Effector memory CD8-positive, alpha-beta T cell (primary cell): Measurements from ENCODE around the gene HOXB3.

Experiments used
- ATAC-seq: fragments of 150-1000 bp; cut with Tn5 transposase; replicated peaks from 2 replicates; pipeline ENCODE4 v1.10.0; 2021; ENCODE audit warnings: mild to moderate bottlenecking, moderate library complexity
- DNase-seq, 3 experiments: peaks; one replicate each; pipeline ENCODE4 v3.0.0; 2021
- H3K27ac Mint-ChIP-seq, 2 donors: one replicate each; pipeline ENCODE4 v1.8.0; 2022; ENCODE audit warnings: mild to moderate bottlenecking in 2 of 2, mixed read lengths in 2 of 2, moderate library complexity in 2 of 2
- H3K27me3 Mint-ChIP-seq, 2 donors: one replicate each; pipeline ENCODE4 v1.8.0; 2022; ENCODE audit warnings: mixed read lengths in 2 of 2
- H3K36me3 Mint-ChIP-seq: one replicate; pipeline ENCODE4 v1.8.0; 2022; ENCODE audit warnings: mild to moderate bottlenecking, moderate library complexity, mixed read lengths; ENCODE audit not compliant: insufficient read depth
- H3K4me1 Mint-ChIP-seq, 2 donors: one replicate each; pipeline ENCODE4 v1.8.0; 2022; ENCODE audit warnings: low read depth in 2 of 2, mixed read lengths in 2 of 2
- H3K4me3 Mint-ChIP-seq, 2 donors: one replicate each; pipeline ENCODE4 v1.8.0; 2022; ENCODE audit warnings: mild to moderate bottlenecking in 2 of 2, mixed read lengths in 2 of 2, moderate library complexity in 2 of 2
- H3K9me3 Mint-ChIP-seq, 2 donors: one replicate each; pipeline ENCODE4 v1.8.0; 2022; ENCODE audit warnings: mixed read lengths in 2 of 2

The HOXB3 gene

DNA sequence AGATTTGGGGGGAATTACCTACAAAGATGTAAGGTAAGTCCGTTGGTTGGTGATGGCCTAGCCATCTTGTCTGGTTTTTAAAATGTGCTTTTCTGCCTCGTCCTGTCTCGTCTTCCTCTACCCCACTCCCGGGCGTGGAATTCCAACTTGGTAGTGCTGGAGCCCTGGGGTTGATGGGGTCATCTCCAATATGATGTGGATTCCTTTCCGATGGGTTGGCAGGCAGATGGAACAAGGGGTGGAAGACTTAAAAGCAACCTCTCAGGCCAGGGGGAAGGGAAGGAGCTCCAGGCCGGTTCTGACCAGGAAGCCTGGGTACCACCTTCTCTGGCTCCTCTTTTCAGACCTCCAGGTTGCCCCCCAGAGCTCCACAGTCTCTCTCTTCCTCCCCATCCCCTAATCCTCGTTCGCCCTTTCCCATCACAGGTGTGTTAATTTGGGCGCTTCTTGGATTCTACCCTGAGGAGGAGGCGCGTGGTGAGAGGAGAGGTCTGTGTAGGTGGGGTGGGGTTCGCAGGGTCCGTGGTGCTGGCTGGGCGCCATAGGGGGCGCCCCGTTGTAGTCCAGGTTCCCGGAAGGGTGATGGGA, 40.0 kb downstream of the HOXB3 start:
- Mint-ChIP-seq H3K4me3 (no peak overlapping the region), H3K27ac (no peak overlapping the region), H3K9me3 (no peaks in the 10 kb centered on the region), H3K4me1 (no peaks in the 10 kb centered on the region), H3K36me3 (peaks cover 6% of the 10 kb centered on the region), H3K27me3 (peaks cover 0 to 6% of the 10 kb centered on the region in 2 donors)
- no peak for DNase-seq
- ATAC-seq: no peak

DNA sequence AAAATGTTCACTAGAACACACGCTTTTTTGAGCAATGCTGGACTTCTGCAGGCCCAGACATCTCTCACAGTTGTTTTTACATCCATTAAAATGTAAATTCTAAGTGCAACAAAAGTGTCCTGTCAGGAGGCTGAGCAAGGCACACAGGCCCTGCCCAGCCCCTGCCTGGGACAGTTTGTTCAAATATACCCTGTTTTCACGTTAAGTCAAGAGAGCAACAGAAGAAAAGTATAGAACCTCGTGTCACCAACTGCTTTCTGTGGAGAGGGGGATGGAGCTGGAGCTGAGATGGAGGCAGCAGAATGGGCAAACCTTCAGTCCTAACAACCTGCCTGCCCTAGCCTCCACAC, 40.8 kb downstream of the HOXB3 start:
- H3K9me3 Mint-ChIP-seq: no peaks in the 10 kb centered on the region
- H3K4me3 Mint-ChIP-seq: no peak overlapping the region
- H3K36me3 Mint-ChIP-seq: peaks cover 5% of the 10 kb centered on the region
- H3K4me1 Mint-ChIP-seq: peaks cover 0 to under 1% of the 10 kb centered on the region in 2 donors
- no peak overlapping the region for H3K27ac Mint-ChIP-seq
- H3K27me3 Mint-ChIP-seq: peaks cover 2 to 7% of the 10 kb centered on the region in 2 donors
- no peak for DNase-seq
- ATAC-seq: no peak

DNA sequence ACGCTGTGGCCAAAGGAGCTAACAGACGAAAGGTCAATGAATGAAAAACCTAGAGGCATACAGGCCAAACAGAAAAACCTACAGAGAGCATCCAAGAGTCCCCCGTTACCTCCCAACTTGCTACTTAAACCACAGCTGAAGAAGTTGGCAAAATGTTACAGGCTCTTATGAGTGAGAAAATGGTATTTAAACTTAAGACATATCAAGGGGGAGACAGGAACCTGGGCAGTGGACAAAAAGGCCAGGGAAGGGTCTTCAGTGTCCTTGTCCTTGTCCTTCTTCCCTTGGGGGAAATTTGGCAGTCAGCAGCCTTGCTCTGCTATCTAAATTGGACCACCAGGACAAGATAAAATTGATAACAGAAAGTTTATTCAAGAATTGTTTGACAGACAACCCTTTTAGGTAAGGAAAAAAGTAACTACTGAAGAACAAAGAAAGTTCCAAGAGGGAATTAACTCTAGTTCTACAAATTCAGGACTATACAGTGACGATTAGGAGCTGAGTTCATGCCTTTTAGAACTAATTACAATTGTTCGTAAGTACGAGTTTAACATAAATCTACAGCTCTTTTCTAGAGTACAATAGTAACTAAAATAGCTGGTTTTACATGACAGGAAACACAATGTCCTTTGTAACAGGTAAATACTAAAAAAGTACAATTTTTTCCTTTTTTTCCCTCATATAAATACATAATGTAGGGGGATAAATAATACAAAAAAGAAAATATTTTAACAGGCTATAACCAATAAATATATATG, 41.3 kb downstream of the HOXB3 start:
- peaks cover 8 to 12% of the 10 kb centered on the region in 2 donors for H3K27me3 Mint-ChIP-seq
- no peak for ATAC-seq

DNA sequence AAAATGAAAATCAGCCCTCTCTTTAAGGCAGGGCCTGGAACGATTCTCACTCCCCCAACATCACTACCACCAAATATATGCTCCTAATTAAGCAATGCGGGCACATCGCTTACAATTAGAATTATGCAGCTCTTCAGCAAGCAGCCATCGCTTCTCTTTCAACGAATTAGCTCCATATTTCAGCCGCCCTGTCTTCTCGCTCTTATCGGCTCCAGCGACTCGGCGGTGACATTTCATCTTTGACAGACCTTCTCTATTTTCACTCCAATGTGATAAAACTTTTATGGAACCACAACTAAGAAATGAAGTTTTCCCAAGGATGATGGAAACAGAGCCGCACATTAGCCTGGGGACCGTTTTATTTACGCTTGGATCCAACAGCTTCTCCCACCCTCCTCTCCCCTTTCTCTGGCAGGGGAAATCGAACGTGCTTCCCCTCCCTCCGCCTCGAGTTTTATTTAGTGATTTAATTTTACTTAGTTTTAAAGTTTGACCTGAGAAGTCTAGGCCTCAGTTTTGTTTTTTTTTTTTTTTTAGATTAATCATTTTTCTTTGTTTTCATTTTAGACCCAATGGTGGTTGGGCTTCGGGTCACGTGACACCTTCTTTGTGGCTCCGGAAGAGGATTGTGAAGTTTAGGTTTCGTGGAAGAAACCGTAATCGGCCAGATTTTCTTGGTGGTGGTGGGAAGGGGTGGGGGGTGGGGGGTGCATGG, 42.1 kb downstream of the HOXB3 start:
- peaks cover 15 to 17% of the 10 kb centered on the region in 2 donors for H3K27me3 Mint-ChIP-seq
- H3K27ac Mint-ChIP-seq: no peak overlapping the region
- DNase-seq (no peak), ATAC-seq (no peak)
- peaks cover 5 to 7% of the 10 kb centered on the region in 2 donors for H3K4me1 Mint-ChIP-seq
- H3K36me3 Mint-ChIP-seq: peaks cover 2% of the 10 kb centered on the region
- H3K4me3 Mint-ChIP-seq: no peak overlapping the region
- H3K9me3 Mint-ChIP-seq: no peaks in the 10 kb centered on the region

More for the DNA sequence above, 41.3 kb downstream of the HOXB3 start:
- Mint-ChIP-seq H3K27ac (no peak overlapping the region), H3K4me1 (peaks cover 4% of the 10 kb centered on the region in 2 donors), H3K9me3 (no peaks in the 10 kb centered on the region), H3K4me3 (no peak overlapping the region), H3K36me3 (peaks cover 2% of the 10 kb centered on the region)
- DNase-seq: no peak

DNA sequence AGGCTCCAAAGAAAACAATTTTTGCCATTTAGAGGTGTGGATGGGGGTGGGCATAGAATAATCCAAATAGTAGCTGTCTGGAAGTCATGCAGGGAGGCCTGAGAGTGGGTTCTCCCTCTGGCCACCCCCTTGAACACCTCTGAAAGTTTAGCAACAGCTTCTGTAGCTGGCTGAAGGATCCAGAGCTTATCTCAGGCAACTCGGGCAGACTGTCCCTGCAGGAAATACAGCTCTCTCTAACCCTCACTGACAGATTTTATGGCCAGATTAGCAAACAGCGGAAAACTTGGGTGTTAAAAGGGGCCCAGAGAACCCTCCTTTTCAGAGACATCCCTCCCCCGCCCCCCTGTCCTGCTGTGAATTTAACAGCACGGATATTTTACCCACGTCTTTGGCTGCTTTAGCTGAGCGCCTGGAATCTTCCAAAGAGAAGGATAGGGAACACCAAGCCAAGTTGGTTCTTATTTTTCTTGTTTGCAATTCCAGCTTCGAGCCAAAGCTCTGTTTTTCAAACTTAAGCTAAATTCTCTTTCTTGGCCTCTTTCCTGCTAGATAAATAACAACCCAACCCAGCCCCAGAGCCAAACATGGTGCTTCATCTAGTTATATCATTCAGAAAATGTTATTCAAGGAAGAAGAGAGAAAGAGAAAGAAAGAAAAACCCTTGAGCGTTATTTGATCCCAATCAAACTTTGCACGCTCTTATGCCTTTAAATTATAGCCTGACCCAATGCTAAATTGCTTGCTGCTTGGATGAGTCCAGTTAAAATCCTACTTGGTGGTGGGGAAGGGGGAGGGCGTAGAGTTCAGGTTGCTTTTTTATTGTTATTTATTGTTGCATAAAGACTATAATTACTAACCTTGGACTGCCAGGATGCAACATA, 42.9 kb downstream of the HOXB3 start:
- ATAC-seq (no peak), DNase-seq (no peak)
- Mint-ChIP-seq H3K36me3 (peaks cover 2% of the 10 kb centered on the region), H3K4me3 (no peak overlapping the region), H3K4me1 (peaks cover 12% of the 10 kb centered on the region in 2 donors), H3K27me3 (peaks cover 23 to 25% of the 10 kb centered on the region in 2 donors), H3K27ac (no peak overlapping the region), H3K9me3 (no peaks in the 10 kb centered on the region)

DNA sequence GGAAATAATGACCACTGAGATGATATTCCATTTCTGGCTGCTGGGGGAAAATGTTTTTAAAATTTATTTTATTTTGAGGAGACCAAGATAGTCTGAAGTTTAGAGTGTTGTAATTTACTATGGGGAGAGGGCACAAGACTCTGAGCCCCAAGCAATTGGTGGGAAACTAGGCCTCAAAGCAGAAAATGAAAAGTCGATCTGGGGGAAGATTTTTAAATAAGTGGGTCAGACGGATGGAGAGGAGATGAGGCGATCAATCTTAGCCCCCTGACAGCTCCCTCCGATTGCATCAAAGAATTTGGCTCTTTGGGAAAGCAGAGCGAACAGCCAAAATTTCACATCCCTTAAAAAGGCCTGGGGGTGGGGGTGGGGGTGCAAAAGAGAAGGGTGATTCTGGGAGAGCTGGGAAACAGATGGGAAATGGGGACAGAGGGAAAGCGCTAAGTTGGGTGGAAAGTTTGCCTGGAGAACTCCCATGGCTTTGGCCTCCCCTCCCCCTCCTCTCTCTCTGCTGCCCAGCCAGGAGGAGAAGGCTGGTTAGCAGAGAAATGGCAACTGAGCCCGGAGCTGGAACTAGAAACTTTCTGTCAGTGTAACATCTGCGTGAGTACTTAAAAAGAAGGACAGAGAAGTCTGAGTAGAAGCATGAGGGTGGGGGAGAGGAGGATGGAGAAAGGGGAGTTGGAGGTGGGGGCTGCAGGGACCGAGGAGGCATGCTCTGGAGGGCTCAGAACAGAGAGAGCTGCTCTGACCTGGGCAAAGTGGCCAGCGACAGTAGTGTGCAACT, 43.7 kb downstream of the HOXB3 start:
- Mint-ChIP-seq H3K27ac (no peak overlapping the region), H3K36me3 (peaks cover 6% of the 10 kb centered on the region), H3K4me3 (no peak overlapping the region), H3K4me1 (peaks cover 16 to 17% of the 10 kb centered on the region in 2 donors), H3K9me3 (no peaks in the 10 kb centered on the region), H3K27me3 (peaks cover 31 to 33% of the 10 kb centered on the region in 2 donors)
- ATAC-seq (no peak), DNase-seq (no peak)

DNA sequence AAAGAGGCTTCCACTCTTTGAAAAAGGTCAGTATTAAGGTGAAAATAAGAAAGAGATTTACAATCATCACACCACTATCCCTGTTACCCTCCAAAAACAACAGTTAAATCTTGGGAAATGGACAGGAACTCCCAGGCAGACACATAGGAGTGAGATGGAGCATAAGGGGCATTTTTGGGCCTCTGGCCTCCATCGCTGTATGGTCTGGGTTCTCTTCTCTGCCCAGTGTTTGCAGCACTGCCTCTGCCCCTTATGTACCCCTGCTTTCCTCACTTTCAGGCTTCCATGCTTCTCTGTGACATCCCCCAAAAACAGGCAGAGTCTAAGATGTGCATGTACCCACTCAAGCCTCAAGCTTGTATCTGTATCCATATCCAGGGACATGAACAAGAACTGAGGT, 44.5 kb downstream of the HOXB3 start:
- ATAC-seq: no peak
- H3K4me3 Mint-ChIP-seq: peak overlapping the region; percentile 87 to 91
- H3K27ac Mint-ChIP-seq: no peak overlapping the region
- peaks cover 38 to 39% of the 10 kb centered on the region in 2 donors for H3K27me3 Mint-ChIP-seq
- no peaks in the 10 kb centered on the region for H3K9me3 Mint-ChIP-seq
- H3K36me3 Mint-ChIP-seq: peaks cover 9% of the 10 kb centered on the region
- H3K4me1 Mint-ChIP-seq: peaks cover 20 to 21% of the 10 kb centered on the region in 2 donors
- DNase-seq: no peak

DNA sequence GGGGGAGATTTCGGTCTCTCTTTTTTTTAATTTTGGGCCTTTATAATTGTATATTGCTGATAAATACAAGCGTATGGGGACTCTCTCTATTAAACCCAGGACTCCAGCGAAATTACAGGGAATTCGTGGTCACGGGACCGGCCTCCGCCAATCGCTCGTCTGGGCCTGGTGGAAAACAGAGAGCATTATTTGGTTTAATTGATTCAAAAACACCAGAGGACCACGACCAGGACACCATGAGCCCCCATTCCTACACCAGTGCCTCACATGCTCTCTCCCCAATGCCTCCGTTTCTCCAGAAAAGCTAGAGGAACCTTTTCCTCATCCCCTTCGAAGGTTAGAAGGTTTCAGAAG, 45.0 kb downstream of the HOXB3 start, which contains the start of gene HOXB2:
Gene HOXB2 (minus strand): TSS at position 88 of the 354 bp plus-strand sequence. CDS start 198 bp downstream, outside the sequence.
- ATAC-seq (no peak), DNase-seq (no peak)
- H3K4me1 Mint-ChIP-seq: peaks cover 20 to 21% of the 10 kb centered on the region in 2 donors
- H3K27ac Mint-ChIP-seq: peak within 1 kb of the TSS; percentile 85 to 92
- H3K27me3 Mint-ChIP-seq: peaks cover 38 to 39% of the 10 kb centered on the region in 2 donors
- H3K36me3 Mint-ChIP-seq: peaks cover 9% of the 10 kb centered on the region
- H3K9me3 Mint-ChIP-seq: no peaks in the 10 kb centered on the region
- H3K4me3 Mint-ChIP-seq: peak within 1 kb of the TSS; percentile 87 to 91

DNA sequence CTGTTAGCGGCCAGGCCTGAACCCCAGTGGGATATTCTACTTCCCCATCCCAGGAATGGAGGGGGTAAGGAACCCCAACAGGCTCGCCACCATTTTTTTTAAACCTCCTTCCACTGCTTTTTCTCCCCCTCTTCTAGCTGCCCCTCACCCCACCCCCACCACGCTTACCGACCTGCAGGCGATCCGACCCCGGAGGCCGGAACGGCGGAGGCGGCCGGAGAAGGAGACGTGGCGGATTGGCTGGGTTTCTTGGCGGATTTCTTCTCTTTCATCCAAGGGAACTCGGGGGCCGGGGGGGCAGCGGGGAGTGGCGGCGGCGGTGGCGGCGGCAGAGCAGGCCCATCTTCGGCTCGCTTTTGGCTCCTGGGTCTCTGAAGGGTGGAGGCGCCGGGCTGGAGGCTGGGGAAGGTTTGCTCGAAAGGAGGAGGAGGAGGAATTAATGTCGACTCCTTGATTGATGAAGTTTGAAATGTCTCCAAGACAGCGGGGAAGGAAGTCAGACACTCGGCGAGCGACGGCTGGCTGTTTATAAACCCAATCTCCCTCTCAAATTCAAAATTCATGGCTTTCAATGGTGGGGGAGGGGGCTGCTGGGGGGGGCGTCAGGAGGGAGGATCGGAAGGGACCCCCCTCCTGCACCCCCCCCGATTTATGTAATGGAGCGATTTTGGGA, 45.6 kb downstream of the HOXB3 start:
- Mint-ChIP-seq H3K27me3 (peaks cover 38 to 39% of the 10 kb centered on the region in 2 donors), H3K27ac (peak overlapping the region; percentile 85 to 92), H3K4me3 (peak overlapping the region; percentile 87 to 91), H3K9me3 (no peaks in the 10 kb centered on the region), H3K4me1 (peaks cover 20 to 21% of the 10 kb centered on the region in 2 donors), H3K36me3 (peaks cover 9% of the 10 kb centered on the region)
- no peak for ATAC-seq
- peak in 1 of 3 experiments; percentile 12 for DNase-seq

DNA sequence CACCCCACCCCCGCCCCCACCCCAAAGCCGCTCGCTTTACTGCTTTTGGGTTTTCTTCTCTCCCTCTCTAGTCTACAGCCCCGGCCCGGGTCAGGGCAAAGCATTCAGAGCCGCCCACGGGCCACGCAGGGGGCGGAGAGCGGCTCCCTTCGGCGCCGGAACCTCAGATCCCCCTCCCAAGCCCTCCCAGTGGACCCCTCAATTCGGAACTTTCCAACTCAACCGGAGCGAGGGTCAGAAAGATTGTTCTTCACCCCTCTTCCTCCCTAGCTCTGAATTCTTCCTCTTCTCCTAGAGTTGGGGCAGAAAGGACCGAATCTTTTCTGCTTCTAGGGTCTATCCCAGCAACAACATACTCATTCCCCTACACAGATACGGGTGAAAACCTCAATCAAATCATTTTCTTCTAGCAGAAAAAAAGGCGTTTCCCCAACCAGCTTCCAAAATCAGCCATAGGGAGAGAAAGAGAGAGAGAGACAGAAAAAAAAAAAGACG, 46.1 kb downstream of the HOXB3 start:
- Mint-ChIP-seq H3K27ac (peak overlapping the region; percentile 85 to 92), H3K4me1 (peaks cover 20 to 21% of the 10 kb centered on the region in 2 donors), H3K4me3 (peak overlapping the region; percentile 87 to 91), H3K9me3 (no peaks in the 10 kb centered on the region), H3K27me3 (peaks cover 38 to 39% of the 10 kb centered on the region in 2 donors), H3K36me3 (peaks cover 9% of the 10 kb centered on the region)
- DNase-seq (peak in 1 of 3 experiments; percentile 14), ATAC-seq (peak; percentile 47)

DNA sequence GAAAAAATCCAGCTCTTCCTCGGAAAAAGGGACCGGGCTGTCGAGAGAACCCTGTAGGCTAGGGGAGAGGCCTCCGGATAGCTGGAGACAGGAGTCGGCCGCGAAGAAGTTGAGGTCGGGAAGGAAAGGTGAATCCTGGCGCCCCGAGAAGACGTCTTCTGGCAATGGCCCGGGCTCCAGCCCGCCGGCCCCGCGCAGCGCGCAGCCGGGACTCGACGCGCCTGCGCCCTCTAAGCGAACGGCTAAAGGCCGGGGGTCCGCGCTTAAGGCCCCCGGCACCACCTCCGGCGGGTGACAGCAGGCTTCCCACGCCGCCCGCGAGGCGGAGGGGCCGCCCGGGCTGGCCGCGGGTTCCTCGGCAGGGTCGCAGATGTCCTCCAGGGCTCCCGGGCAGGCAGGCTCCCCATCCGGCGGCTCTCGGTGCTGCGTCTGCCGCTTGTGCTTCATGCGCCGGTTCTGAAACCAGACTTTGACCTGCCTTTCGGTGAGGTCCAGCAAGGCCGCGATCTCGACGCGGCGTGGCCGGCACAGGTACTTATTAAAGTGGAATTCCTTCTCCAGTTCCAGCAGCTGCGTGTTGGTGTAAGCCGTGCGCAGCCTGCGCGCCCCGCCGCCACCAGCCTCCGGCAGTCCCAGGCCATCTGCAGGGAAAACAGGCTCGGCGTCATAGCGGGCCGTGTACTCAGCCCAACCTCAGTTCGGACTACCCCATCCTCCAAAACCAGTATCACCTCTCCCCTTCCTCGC, 46.8 kb downstream of the HOXB3 start:
- DNase-seq (peak; percentile 41 to 53 (median 43)), ATAC-seq (peak; percentile 71)
- peak overlapping the region; percentile 92 to 99 for H3K27ac Mint-ChIP-seq
- H3K27me3 Mint-ChIP-seq: peaks cover 38 to 39% of the 10 kb centered on the region in 2 donors
- H3K36me3 Mint-ChIP-seq: peaks cover 9% of the 10 kb centered on the region
- peak overlapping the region; percentile 91 for H3K4me3 Mint-ChIP-seq
- H3K4me1 Mint-ChIP-seq: peaks cover 20 to 21% of the 10 kb centered on the region in 2 donors
- H3K9me3 Mint-ChIP-seq: no peaks in the 10 kb centered on the region
